ENCODE data around the gene CCR7.

The CCR7 gene

DNA sequence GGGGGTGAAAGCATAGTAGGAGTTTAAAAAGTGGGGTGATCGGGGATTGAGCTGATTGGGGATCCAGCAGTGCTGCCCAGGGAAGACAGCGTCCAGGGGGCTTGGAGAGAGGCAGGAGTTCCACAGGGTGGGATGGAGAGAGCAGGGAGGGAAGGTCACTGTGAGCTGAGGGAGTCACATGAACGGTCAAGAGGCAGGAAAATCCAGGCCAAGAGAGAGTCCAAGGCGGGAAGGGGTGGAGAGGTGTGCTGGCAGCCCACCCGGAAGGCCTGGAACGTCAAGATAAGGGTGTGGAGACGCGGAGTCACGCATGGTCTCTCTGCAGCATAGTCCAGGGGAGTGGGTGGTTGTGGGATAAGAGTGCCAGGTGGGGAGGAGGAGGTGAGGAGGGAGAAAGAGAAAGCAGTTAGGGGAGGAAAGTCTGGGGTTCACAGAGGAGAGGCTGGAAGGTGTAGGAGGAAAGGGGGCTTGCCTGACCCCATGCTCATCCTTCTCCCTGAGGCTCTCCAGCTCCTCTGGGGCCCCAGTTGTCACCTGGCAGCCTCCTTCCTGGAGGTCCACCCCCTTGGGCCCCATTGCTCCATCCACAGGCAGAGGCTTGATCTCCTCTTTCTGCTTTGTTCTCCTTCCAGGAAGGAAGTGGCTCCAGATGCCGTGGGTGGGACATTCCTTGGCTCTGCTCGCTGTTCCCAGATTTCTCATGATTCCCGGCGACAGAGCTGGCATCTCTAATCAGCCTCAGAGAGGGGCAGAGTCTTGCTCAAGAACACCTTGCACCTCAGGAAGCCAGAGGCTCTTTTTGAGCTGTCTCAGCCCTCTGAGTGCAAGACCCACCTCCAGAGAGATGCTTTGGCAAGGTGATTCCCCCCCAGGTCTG is 28.7 kb downstream of the CCR7 start:
- no peak overlapping the region for H3K9ac ChIP-seq (ENCODE audit: low read depth, low read length)
- H3K27ac ChIP-seq (ENCODE audit: low read depth, low read length), result no peak overlapping the region
- no peak overlapping the region for H3K4me3 ChIP-seq (ENCODE audit: low read depth, low read length)
- 0 out of 2 replicates have a peak, but pooled peaks cover 2% of the 10 kb centered on the region for H3K4me1 ChIP-seq (ENCODE audit: control insufficient read depth, insufficient read depth, low read length)
- H3K27me3 ChIP-seq (ENCODE audit: control insufficient read depth, insufficient read depth, low read length), result no peaks in the 10 kb centered on the region
- no peaks in the 10 kb centered on the region for H3K9me3 ChIP-seq (ENCODE audit: control insufficient read depth, insufficient read depth, low read length)
- no peaks in the 10 kb centered on the region for H3K36me3 ChIP-seq (ENCODE audit: control insufficient read depth, insufficient read depth, low read length)

DNA sequence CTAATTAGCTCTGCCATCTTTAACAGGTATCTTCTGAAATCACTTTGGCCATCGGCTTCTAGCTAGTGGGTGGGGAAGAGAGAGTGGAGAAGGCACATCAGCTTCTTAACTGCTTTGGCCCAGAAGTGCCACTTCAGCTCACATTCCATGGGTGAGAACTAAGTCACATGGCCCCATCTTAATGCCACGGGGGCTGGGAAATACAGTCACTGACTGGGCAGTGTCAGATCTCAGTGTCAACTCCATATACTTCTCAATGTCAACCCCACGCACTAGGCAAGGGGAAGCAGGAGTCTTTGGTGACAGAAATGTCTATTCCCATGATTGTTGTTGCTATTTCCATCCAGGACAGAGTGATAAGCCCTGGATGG is 29.4 kb downstream of the CCR7 start:
- Histone ChIP-seq H3K9ac (ENCODE audit: low read depth, low read length) (no peak overlapping the region), H3K27me3 (ENCODE audit: control insufficient read depth, insufficient read depth, low read length) (no peaks in the 10 kb centered on the region), H3K36me3 (ENCODE audit: control insufficient read depth, insufficient read depth, low read length) (no peaks in the 10 kb centered on the region), H3K4me3 (ENCODE audit: low read depth, low read length) (no peak overlapping the region), H3K9me3 (ENCODE audit: control insufficient read depth, insufficient read depth, low read length) (no peaks in the 10 kb centered on the region), H3K4me1 (ENCODE audit: control insufficient read depth, insufficient read depth, low read length) (0 out of 2 replicates have a peak, but pooled peaks cover 2% of the 10 kb centered on the region), H3K27ac (ENCODE audit: low read depth, low read length) (no peak overlapping the region)

DNA sequence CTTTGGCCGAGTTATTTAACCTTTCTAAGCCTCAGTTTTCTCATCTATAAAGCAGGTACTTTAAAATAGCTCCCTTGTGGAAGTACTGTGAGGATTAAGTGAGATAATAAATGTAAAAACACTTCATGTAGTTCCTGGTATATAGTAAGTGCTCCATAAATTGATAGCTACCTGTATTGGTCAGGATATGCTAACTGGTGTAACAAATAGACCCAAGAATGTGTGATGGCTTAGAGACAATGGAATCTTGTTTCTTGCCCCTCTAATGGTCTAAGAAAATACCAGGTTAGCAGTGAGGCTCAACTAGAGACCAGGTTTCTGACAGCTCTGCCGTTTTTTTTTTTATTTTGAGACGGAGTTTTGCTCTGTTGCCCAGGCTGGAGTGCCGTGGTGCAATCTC is 29.8 kb downstream of the CCR7 start:
- H3K4me3 ChIP-seq (ENCODE audit: low read depth, low read length), result no peak overlapping the region
- no peaks in the 10 kb centered on the region for H3K27me3 ChIP-seq (ENCODE audit: control insufficient read depth, insufficient read depth, low read length)
- no peaks in the 10 kb centered on the region for H3K36me3 ChIP-seq (ENCODE audit: control insufficient read depth, insufficient read depth, low read length)
- no peak overlapping the region for H3K9ac ChIP-seq (ENCODE audit: low read depth, low read length)
- no peaks in the 10 kb centered on the region for H3K9me3 ChIP-seq (ENCODE audit: control insufficient read depth, insufficient read depth, low read length)
- 0 out of 2 replicates have a peak, but pooled peaks cover 5% of the 10 kb centered on the region for H3K4me1 ChIP-seq (ENCODE audit: control insufficient read depth, insufficient read depth, low read length)
- H3K27ac ChIP-seq (ENCODE audit: low read depth, low read length), result no peak overlapping the region

DNA sequence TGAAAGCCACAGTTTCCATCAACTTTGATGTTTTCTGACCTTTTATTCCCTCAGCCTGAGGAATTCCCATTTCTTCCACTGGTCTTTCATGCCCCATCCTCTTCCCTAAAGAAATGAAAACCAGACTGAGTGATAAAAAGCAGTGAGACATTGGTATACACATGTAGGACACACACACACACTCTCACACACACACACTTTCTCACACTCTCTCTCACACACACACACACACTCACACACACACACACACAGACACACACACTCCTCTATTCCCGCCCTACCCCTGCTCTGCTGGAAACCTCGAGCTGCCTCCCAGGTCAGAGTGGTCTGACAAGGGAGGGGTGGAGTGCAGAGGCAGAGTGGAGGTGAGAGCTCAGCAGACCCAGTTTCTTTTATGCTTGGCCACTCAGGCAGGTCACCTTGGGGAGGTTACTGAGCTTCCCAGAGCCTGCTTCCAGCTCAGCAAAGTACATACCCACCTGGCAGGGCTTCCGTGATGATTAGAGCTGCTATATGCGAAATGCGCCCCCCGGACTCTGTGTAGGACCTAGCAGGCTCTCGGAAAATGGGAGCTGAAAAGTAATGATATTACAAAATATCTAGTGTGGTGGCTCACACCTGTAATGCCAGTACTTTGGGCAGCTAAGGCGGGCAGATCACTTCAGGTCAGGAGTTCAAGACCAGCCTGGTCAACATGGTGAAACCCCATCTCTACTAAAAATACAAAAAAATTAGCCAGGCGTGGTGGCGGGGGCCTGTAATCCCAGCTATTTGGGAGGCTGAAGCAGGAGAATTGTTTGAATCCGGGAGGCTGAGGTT is 30.7 kb downstream of the CCR7 start:
- Histone ChIP-seq H3K4me3 (ENCODE audit: low read depth, low read length) (no peak overlapping the region), H3K9me3 (ENCODE audit: control insufficient read depth, insufficient read depth, low read length) (no peaks in the 10 kb centered on the region), H3K9ac (ENCODE audit: low read depth, low read length) (no peak overlapping the region), H3K27ac (ENCODE audit: low read depth, low read length) (no peak overlapping the region), H3K4me1 (ENCODE audit: control insufficient read depth, insufficient read depth, low read length) (0 out of 2 replicates have a peak, but pooled peaks cover 5% of the 10 kb centered on the region), H3K36me3 (ENCODE audit: control insufficient read depth, insufficient read depth, low read length) (no peaks in the 10 kb centered on the region), H3K27me3 (ENCODE audit: control insufficient read depth, insufficient read depth, low read length) (no peaks in the 10 kb centered on the region)

DNA sequence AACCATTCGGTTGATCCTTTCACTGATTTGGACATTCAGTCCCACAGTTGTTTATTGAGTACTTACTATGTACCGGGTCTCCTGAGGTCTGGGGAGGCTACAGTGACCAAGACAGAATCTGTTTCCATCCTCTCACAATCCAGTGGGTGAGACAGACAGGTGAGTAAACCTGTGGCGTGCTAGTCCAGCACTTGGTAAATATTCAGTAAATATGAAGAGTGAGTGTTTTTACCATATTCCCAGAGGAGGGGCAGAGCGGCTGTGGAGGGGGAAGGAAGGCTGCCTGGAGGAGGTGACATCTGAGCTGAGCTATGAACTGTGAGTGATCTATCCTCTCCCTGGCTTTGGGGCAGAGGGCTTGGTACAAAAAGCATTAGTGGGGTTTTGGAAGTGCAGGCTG is 31.4 kb downstream of the CCR7 start:
- no peak overlapping the region for H3K4me3 ChIP-seq (ENCODE audit: low read depth, low read length)
- no peaks in the 10 kb centered on the region for H3K9me3 ChIP-seq (ENCODE audit: control insufficient read depth, insufficient read depth, low read length)
- H3K4me1 ChIP-seq (ENCODE audit: control insufficient read depth, insufficient read depth, low read length), result 0 out of 2 replicates have a peak, but pooled peaks cover 5% of the 10 kb centered on the region
- no peaks in the 10 kb centered on the region for H3K36me3 ChIP-seq (ENCODE audit: control insufficient read depth, insufficient read depth, low read length)
- no peaks in the 10 kb centered on the region for H3K27me3 ChIP-seq (ENCODE audit: control insufficient read depth, insufficient read depth, low read length)
- H3K9ac ChIP-seq (ENCODE audit: low read depth, low read length), result no peak overlapping the region
- no peak overlapping the region for H3K27ac ChIP-seq (ENCODE audit: low read depth, low read length)

DNA sequence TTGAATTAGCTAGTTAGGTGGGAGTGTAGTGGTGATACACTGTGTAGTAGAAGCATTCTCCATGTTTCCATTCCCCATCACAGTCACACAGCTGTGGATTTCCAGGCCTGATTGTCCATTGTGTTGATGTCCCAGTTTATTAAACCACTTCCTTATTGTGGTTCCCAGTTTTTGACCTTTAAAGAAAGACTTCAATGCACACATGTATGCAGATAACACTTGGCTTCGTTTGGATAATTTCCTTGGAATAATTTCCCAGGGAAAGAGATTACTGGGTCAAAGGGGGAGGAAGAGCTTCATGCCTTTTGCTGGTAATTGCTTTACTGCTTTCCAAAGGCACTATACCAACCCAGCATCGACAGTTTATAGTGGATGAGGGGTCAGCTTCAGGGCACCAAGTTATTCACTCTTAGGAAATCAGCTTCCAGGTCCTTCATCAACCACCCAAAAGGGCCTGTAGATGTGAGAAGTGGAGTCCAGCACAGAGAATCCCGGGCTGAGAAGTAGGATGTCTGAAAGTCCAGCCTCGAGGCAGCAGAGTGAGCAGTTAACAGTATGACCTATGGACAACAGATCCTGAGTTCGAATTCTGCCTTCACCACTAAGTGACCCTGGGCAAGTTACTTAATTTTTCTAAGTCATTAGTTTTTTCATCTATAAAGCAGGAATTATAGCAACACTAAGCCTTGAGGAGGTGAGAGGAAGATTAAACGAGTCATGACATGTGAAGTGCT is 32.6 kb downstream of the CCR7 start:
- Histone ChIP-seq H3K36me3 (ENCODE audit: control insufficient read depth, insufficient read depth, low read length) (no peaks in the 10 kb centered on the region), H3K27ac (ENCODE audit: low read depth, low read length) (no peak overlapping the region), H3K4me1 (ENCODE audit: control insufficient read depth, insufficient read depth, low read length) (0 out of 2 replicates have a peak, but pooled peaks cover 5% of the 10 kb centered on the region), H3K9ac (ENCODE audit: low read depth, low read length) (no peak overlapping the region), H3K9me3 (ENCODE audit: control insufficient read depth, insufficient read depth, low read length) (no peaks in the 10 kb centered on the region), H3K4me3 (ENCODE audit: low read depth, low read length) (no peak overlapping the region), H3K27me3 (ENCODE audit: control insufficient read depth, insufficient read depth, low read length) (no peaks in the 10 kb centered on the region)

DNA sequence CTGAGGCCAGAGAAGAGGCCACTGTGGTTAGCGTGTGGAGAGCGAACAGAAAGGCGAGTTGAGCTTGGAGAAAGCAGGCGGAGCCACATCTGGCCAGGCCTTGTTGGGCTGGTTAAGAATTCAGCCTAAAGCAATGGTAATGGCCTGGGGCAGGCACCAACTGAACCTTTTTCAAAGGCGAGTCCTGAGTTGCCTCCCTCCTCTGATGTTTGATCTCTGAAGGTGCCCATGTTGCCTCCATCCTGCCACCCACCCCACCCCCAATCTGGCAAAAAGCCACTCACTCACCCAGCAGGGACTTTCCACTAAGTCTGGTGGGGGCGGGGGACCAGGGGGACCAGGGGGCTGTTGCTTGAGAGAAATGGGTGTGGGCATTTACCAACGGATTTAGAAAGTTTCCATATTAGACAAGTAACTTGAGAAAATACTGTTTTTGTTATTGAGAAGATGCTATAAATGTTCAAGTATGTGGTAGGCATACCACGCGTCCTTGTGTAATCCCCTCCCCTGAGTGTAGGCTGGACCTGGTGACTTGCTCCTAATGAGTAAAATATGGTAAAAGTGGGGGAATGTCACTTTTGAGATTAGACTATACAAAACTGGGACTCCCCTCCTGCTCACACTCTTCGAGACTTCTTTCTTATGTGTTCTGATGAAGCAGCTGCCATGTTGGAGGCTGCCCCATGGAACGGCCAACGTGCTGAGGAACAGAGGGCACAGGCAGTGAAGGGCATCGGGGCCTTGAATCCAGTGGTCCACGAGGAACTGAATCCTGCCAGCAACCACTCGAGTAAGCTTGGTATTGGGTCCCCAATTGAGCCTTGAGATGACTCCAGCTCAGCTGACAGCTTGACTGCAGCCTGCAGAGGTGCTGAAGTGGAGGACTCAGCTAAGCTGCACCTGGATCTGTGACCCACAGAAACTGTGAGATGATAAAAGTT is 34.0 kb downstream of the CCR7 start:
- no peak overlapping the region for H3K27ac ChIP-seq (ENCODE audit: low read depth, low read length)
- H3K27me3 ChIP-seq (ENCODE audit: control insufficient read depth, insufficient read depth, low read length), result no peaks in the 10 kb centered on the region
- H3K4me1 ChIP-seq (ENCODE audit: control insufficient read depth, insufficient read depth, low read length), result 0 out of 2 replicates have a peak, but pooled peaks cover 5% of the 10 kb centered on the region
- no peak overlapping the region for H3K9ac ChIP-seq (ENCODE audit: low read depth, low read length)
- H3K36me3 ChIP-seq (ENCODE audit: control insufficient read depth, insufficient read depth, low read length), result no peaks in the 10 kb centered on the region
- H3K4me3 ChIP-seq (ENCODE audit: low read depth, low read length), result no peak overlapping the region
- no peaks in the 10 kb centered on the region for H3K9me3 ChIP-seq (ENCODE audit: control insufficient read depth, insufficient read depth, low read length)

DNA sequence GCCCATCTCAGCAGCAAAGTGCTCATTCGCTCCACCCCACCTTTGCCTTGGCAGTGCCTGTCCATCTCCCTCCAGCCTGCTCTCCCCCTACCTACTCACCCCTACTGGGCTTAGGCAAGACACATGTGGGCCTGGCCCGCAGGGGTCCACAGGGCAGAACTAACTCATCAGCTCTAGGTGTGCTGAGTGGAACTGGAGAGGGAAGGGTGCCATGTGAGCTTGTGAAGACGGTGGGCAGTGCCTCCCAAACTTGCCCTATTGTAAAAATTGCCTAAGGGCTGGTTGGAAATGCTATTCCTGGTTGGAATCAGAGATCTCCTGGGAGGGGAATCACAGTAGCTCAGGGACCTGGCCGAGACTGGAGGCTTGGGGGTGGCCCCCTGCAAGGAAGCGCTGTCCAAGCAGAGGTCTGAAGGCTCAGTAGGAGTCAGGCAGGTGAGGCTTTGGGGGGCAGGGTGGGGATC is 34.7 kb downstream of the CCR7 start:
- H3K4me1 ChIP-seq (ENCODE audit: control insufficient read depth, insufficient read depth, low read length), result 0 out of 2 replicates have a peak, but pooled peaks cover 5% of the 10 kb centered on the region
- no peaks in the 10 kb centered on the region for H3K36me3 ChIP-seq (ENCODE audit: control insufficient read depth, insufficient read depth, low read length)
- H3K27me3 ChIP-seq (ENCODE audit: control insufficient read depth, insufficient read depth, low read length), result no peaks in the 10 kb centered on the region
- no peak overlapping the region for H3K27ac ChIP-seq (ENCODE audit: low read depth, low read length)
- H3K4me3 ChIP-seq (ENCODE audit: low read depth, low read length), result no peak overlapping the region
- H3K9ac ChIP-seq (ENCODE audit: low read depth, low read length), result no peak overlapping the region
- no peaks in the 10 kb centered on the region for H3K9me3 ChIP-seq (ENCODE audit: control insufficient read depth, insufficient read depth, low read length)

DNA sequence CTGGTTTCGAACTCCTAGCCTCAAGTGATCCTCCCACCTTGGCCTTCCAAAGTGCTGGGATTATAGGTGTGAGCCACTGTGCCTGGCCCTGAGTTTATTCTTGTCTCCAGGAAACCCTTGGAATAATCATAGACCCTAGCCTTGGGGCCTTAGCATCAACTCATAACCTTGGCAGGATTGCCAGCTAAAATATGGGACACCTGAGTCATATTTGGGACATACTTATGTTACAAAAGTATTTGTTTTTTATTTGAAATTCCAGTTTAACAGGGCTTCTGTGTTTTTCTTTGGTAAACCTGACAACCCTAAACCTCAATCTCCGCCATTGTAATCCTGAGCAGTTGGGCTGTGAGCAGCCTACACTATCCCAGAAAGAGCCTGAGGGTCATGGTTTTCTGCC is 35.3 kb downstream of the CCR7 start:
- Histone ChIP-seq H3K4me1 (ENCODE audit: control insufficient read depth, insufficient read depth, low read length) (0 out of 2 replicates have a peak, but pooled peaks cover 5% of the 10 kb centered on the region), H3K4me3 (ENCODE audit: low read depth, low read length) (no peak overlapping the region), H3K9ac (ENCODE audit: low read depth, low read length) (no peak overlapping the region), H3K9me3 (ENCODE audit: control insufficient read depth, insufficient read depth, low read length) (no peaks in the 10 kb centered on the region), H3K36me3 (ENCODE audit: control insufficient read depth, insufficient read depth, low read length) (no peaks in the 10 kb centered on the region), H3K27me3 (ENCODE audit: control insufficient read depth, insufficient read depth, low read length) (no peaks in the 10 kb centered on the region), H3K27ac (ENCODE audit: low read depth, low read length) (no peak overlapping the region)
